Measurements from ENCODE around the gene ADAD1. TPM values are rescaled to one million over a fixed set of nuclear protein-coding genes. Genes with fewer than 3 reads are reported as not detected.

The ADAD1 gene
- total RNA-seq, 1 experiment from 2014 or later = not detected

DNA sequence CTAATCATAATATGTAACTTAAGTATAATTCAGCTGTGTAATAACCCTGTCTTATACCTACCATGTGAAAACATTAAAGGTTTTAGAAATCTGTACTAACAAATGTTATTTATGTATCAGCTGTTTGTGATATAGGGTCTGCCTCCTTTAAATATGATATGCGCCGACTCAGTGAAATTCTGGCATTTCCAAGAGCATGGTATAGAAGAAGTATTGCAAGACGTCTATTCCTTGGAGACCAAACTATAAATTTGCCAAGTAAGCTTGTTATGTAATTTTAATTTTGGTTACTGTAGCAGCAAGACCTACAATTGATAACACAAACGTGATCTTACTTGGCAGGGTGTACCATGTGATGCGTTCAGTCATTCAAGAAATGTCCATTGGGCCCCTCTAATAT, 32.3 kb upstream of the ADAD1 start:
- H3K27me3 Mint-ChIP-seq (ENCODE audit: low read depth) = no peaks in the 10 kb centered on the region
- Histone ChIP-seq H3K9ac (ENCODE audit: extremely low read depth, insufficient read length, low read length) (no peak overlapping the region), H3K23ac (ENCODE audit: insufficient read length, low read depth, low read length) (no peak overlapping the region), H3K4me1 (ENCODE audit: insufficient read depth, low read length) (no peaks in the 10 kb centered on the region), H3K9me3 (ENCODE audit: control insufficient read depth, low read depth, low read length) (no peaks in the 10 kb centered on the region), H3K79me1 (ENCODE audit: insufficient read depth, low read depth, low read length, poor library complexity, severe bottlenecking) (no peaks in the 10 kb centered on the region), H2AK5ac (ENCODE audit: insufficient read length, low read length) (no peak overlapping the region), H3K27me3 (ENCODE audit: insufficient read depth, low read length) (no peaks in the 10 kb centered on the region), H4K20me1 (ENCODE audit: control insufficient read depth, insufficient read depth, insufficient read length) (no peaks in the 10 kb centered on the region), H3K56ac (ENCODE audit: insufficient read length, low read depth, low read length) (no peak overlapping the region), H3K4ac (ENCODE audit: low read depth, low read length) (no peak overlapping the region), H2BK15ac (ENCODE audit: low read depth, low read length) (no peak overlapping the region), H3K4me2 (ENCODE audit: insufficient read depth, insufficient read length, low read length) (no peak overlapping the region), H4K8ac (replicated peaks; ENCODE audit: insufficient read length, low read depth, low read length) (no peak overlapping the region), H3K14ac (ENCODE audit: insufficient read depth, low read length) (no peak overlapping the region), H2BK5ac (ENCODE audit: insufficient read length, low read length) (no peak overlapping the region), H4K91ac (ENCODE audit: insufficient read length, low read depth, low read length) (no peak overlapping the region), H3K18ac (ENCODE audit: insufficient read length, low read depth, low read length) (no peak overlapping the region), H2BK20ac (ENCODE audit: low read depth, low read length, poor library complexity, severe bottlenecking) (no peak overlapping the region), H2AFZ (ENCODE audit: low read length) (no peak overlapping the region), H3T11ph (ENCODE audit: low read length) (no peak overlapping the region), H2BK120ac (ENCODE audit: low read depth, low read length, poor library complexity, severe bottlenecking) (no peak overlapping the region), H3K27ac (ENCODE audit: insufficient read length, low read depth, low read length) (no peak overlapping the region), H4K5ac (ENCODE audit: insufficient read length, low read depth, low read length) (no peak overlapping the region), H2BK12ac (ENCODE audit: insufficient read length, low read depth, low read length) (no peak overlapping the region), H3K23me2 (ENCODE audit: insufficient read length, low read depth, low read length, poor library complexity, severe bottlenecking) (no peaks in the 10 kb centered on the region), H3K79me2 (ENCODE audit: insufficient read depth, low read length) (no peaks in the 10 kb centered on the region)
- H3K36me3 Mint-ChIP-seq (ENCODE audit: insufficient read depth in 1 of 3, low read depth in 3 of 3) = peaks cover 0 to 27% (median 26%) of the 10 kb centered on the region in 3 experiments; a peak in 6 of 7 replicates
- no peaks in the 10 kb centered on the region for H3K9me3 Mint-ChIP-seq
- H3K4me3 Mint-ChIP-seq = no peak overlapping the region
- WGBS (ENCODE audit: extremely low coverage, insufficient read length, low lambda C conversion rate) = no CpG with 5 or more reads among the region's 5 CpGs
- H3K27ac Mint-ChIP-seq = no peak overlapping the region
- DNase-seq = no peak
- peaks cover 3 to 5% of the 10 kb centered on the region in 2 experiments; a peak in 3 of 4 replicates for H3K4me1 Mint-ChIP-seq
- TF ChIP-seq, protein P1, sequence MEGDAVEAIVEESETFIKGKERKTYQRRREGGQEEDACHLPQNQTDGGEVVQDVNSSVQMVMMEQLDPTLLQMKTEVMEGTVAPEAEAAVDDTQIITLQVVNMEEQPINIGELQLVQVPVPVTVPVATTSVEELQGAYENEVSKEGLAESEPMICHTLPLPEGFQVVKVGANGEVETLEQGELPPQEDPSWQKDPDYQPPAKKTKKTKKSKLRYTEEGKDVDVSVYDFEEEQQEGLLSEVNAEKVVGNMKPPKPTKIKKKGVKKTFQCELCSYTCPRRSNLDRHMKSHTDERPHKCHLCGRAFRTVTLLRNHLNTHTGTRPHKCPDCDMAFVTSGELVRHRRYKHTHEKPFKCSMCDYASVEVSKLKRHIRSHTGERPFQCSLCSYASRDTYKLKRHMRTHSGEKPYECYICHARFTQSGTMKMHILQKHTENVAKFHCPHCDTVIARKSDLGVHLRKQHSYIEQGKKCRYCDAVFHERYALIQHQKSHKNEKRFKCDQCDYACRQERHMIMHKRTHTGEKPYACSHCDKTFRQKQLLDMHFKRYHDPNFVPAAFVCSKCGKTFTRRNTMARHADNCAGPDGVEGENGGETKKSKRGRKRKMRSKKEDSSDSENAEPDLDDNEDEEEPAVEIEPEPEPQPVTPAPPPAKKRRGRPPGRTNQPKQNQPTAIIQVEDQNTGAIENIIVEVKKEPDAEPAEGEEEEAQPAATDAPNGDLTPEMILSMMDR (conservative IDR thresholded peaks at IDR 0.05) = no peak
